Adrenal gland (tissue), 12 donors: ENCODE results near the gene DLGAP4. TPM values are rescaled to one million over a fixed set of nuclear protein-coding genes. Genes with fewer than 3 reads are reported as not detected.
A peak's percentile ranks its signal among the peaks of the same experiment; 100 is the strongest.

Source experiments
- DNase-seq, 7 donors: peaks; one replicate each; pipeline ENCODE4 v3.0.0-alpha.2; 2019 to 2020
- H3K27ac ChIP-seq, 5 donors: fragments of 200-600 bp; sonication (generic) in 4 of 5; 1 replicate in 3 of 5; 2 replicates in 2 of 5; pipeline versions ENCODE4 v1.5.1 to v1.8.0; 2016 to 2020; ENCODE audit warnings: mild to moderate bottlenecking in 1 of 5
- H3K27me3 ChIP-seq: fragments of 200-600 bp; 2 replicates; pipeline ENCODE4 v1.8.0; 2021
- H3K36me3 ChIP-seq, 2 donors: fragments of 200-600 bp; replicated peaks in 1 of 2; 1 replicate in 1 of 2; 2 replicates in 1 of 2; pipeline versions ENCODE4 v1.5.1 to v1.8.0; 2018 to 2022
- H3K4me1 ChIP-seq, 2 donors: fragments of 200-600 bp; replicated peaks in 1 of 2; 1 replicate in 1 of 2; 2 replicates in 1 of 2; pipeline versions ENCODE4 v1.5.1 to v1.8.0; 2018 to 2021
- H3K4me3 ChIP-seq, 4 donors: fragments of 200-600 bp; sonication (generic) in 3 of 4; one replicate each; pipeline ENCODE4 v1.5.1; 2016 to 2018
- H3K9me3 ChIP-seq, 3 donors: fragments of 200-600 bp; sonication (generic) in 1 of 3; replicated peaks in 1 of 3; 1 replicate in 2 of 3; 2 replicates in 1 of 3; pipeline versions ENCODE4 v1.5.1 to v1.8.0; 2016 to 2021
- CTCF ChIP-seq, 6 experiments: fragments of 450-650 bp in 4 of 6; fragments of 200-600 bp in 2 of 6; sonication (generic) in 1 of 6; IDR thresholded peaks; 1 replicate in 5 of 6; 2 replicates in 1 of 6; pipeline versions ENCODE4 v1.5.1 to v1.8.0; 2016 to 2021; ENCODE audit warnings: antibody characterized with exemption in 6 of 6, mild to moderate bottlenecking in 2 of 6, moderate library complexity in 1 of 6
- POLR2A ChIP-seq, 2 donors: fragments of 450-650 bp; IDR thresholded peaks; one replicate each; pipeline ENCODE4 v1.6.1; 2017; ENCODE audit warnings: antibody characterized with exemption in 2 of 2, mild to moderate bottlenecking in 2 of 2, moderate library complexity in 1 of 2
- WGBS, 4 donors: extraction: QIAGEN DNeasy Blood & Tissue Kit in 2 of 4; methylation state at CpG; one replicate each; pipeline versions ENCODE4 v1.1.5 to v1.1.7; 2013 to 2017; 5-methylcytosine and 5-hydroxymethylcytosine counted together
- intact Hi-C, 2 donors: fragments of 100-400 bp; cut with DNase I; formaldehyde crosslinking; loops; one replicate each; pipeline versions ENCODE4 v1.14.1 to v1.15.0; 2022 to 2023
- polyA plus RNA-seq, 3 donors: library from polyadenylated mRNA; stranded (reverse); fragments of 200-250 nt in 2 of 3; fragments of 350-450 nt in 1 of 3; fragmentation: Illumina TruSeq in 1 of 3; extraction: RNeasy Lipid Tissue Mini Kit (QIAGEN cat#74804) in 1 of 3; gene quantifications; one replicate each; pipeline ENCODE4 v1.2.3, GENCODE V29; 2013 to 2014
- total RNA-seq, 9 donors: library from RNA; depleted of rRNA in 4 of 9; stranded (reverse); fragments of >200 nt in 4 of 9; fragments of 120-200 nt in 1 of 9; fragmentation: NEBNext Ultra II Directional in 1 of 9; extraction: Animal tissue kit (Norgen Biotek cat#: 25700) in 1 of 9; gene quantifications; one replicate each; pipeline versions ENCODE4 v1.1.0 to v1.2.4, GENCODE V29; 2013 to 2023
- donor health status: healthy with polysubstance abuse.
- donor health status: Bipolar disorder and iron deficiency.
- donor health status: DM: yes; HTN: yes; CAD: no.
- donor health status: DM: no; HTN: no; CAD: no.
- donor health status: DM: no; HTN: no; CAD: no.
- donor health status: DM: yes; HTN: yes; CAD: no.

Gene DLGAP4
- total and polyA plus RNA-seq, 12 donors: 13.5 to 95.2 (median 64.0) TPM

- TF ChIP-seq CTCF (IDR thresholded peaks at IDR 0.05) (no peak), POLR2A (IDR thresholded peaks at IDR 0.05) (no peak)
- intact Hi-C loops: no loop called here
- H3K4me1 ChIP-seq: peaks cover 0 to 5% of the 10 kb centered on the region in 2 donors
- no peaks in the 10 kb centered on the region for H3K9me3 ChIP-seq
- no peaks in the 10 kb centered on the region for H3K36me3 ChIP-seq
- H3K4me3 ChIP-seq: no peak overlapping the region
- peak overlapping the region in 1 of 5 donors; percentile 13 for H3K27ac ChIP-seq
- 54 to 60% (median 58%) methylated on average over 14 to 18 of the region's 18 CpGs for WGBS, 4 donors
- H3K27me3 ChIP-seq: no peaks in the 10 kb centered on the region
- peak in 1 of 7 donors; percentile 84 for DNase-seq
Observed at GRCh38 chr20:36400909-36401735, 95.0 kb downstream of the DLGAP4 start.

GRCh38 chr20:36402708-36403107 lies 96.6 kb downstream of the DLGAP4 start:
- H3K9me3 ChIP-seq: no peaks in the 10 kb centered on the region
- no peak overlapping the region for H3K4me3 ChIP-seq
- H3K27ac ChIP-seq: no peak overlapping the region
- no peak for TF ChIP-seq CTCF (IDR thresholded peaks at IDR 0.05)
- H3K27me3 ChIP-seq: no peaks in the 10 kb centered on the region
- peaks cover 0 to 5% of the 10 kb centered on the region in 2 donors for H3K4me1 ChIP-seq
- WGBS, 4 donors: 89 to 100% (median 96%) methylated on average over 1 of the region's 1 CpG
- DNase-seq: no peak
- no peaks in the 10 kb centered on the region for H3K36me3 ChIP-seq
- intact Hi-C loops: no loop called here

GRCh38 chr20:36404435-36404978 lies 98.4 kb downstream of the DLGAP4 start:
- H3K27ac ChIP-seq: no peak overlapping the region
- intact Hi-C loops: no loop called here
- H3K9me3 ChIP-seq: no peaks in the 10 kb centered on the region
- no peak for DNase-seq
- H3K36me3 ChIP-seq: no peaks in the 10 kb centered on the region
- 86 to 90% (median 87%) methylated on average over 11 of the region's 11 CpGs for WGBS, 4 donors
- H3K4me3 ChIP-seq: no peak overlapping the region
- no peaks in the 10 kb centered on the region for H3K27me3 ChIP-seq
- TF ChIP-seq POLR2A (IDR thresholded peaks at IDR 0.05) (no peak), CTCF (IDR thresholded peaks at IDR 0.05) (no peak)
- H3K4me1 ChIP-seq: no peaks in the 10 kb centered on the region

- 77 to 91% (median 87%) methylated on average over 7 of the region's 7 CpGs for WGBS, 4 donors
- TF ChIP-seq POLR2A (IDR thresholded peaks at IDR 0.05) (no peak), CTCF (IDR thresholded peaks at IDR 0.05) (no peak)
- intact Hi-C loops: no loop called here
Observed at GRCh38 chr20:36405255-36405654, 99.1 kb downstream of the DLGAP4 start.

More at GRCh38 chr20:36405255-36405654, 99.1 kb downstream of the DLGAP4 start:
- no peak overlapping the region for H3K4me3 ChIP-seq
- H3K4me1 ChIP-seq: no peaks in the 10 kb centered on the region
- H3K9me3 ChIP-seq: no peaks in the 10 kb centered on the region
- H3K27me3 ChIP-seq: no peaks in the 10 kb centered on the region
- no peaks in the 10 kb centered on the region for H3K36me3 ChIP-seq
- no peak overlapping the region for H3K27ac ChIP-seq
- DNase-seq: no peak
